ENCODE results near the gene CDIP1. TPM values are rescaled to one million over a fixed set of nuclear protein-coding genes. Genes with fewer than 3 reads are reported as not detected.

Gene CDIP1
- total RNA-seq, 1 experiment from 2014 or later = 28.6 TPM

- Histone ChIP-seq H3K27ac (no peak overlapping the region), H3K36me3 (no peaks in the 10 kb centered on the region), H3K9me3 (replicated peaks) (no peaks in the 10 kb centered on the region), H3K27me3 (no peaks in the 10 kb centered on the region), H3K4me3 (no peak overlapping the region), H3K4me1 (no peaks in the 10 kb centered on the region)
- DNase-seq = no peak
Measured at GRCh38 chr16:4496305-4496704, 42.3 kb downstream of the CDIP1 start.

GRCh38 chr16:4495766-4496165 is 42.8 kb downstream of the CDIP1 start:
- no peaks in the 10 kb centered on the region for H3K27me3 ChIP-seq
- no peaks in the 10 kb centered on the region for H3K4me1 ChIP-seq
- no peak overlapping the region for H3K27ac ChIP-seq

GRCh38 chr16:4494746-4495490 is 43.7 kb downstream of the CDIP1 start:
- Histone ChIP-seq H3K4me3 (no peak overlapping the region), H3K27me3 (no peaks in the 10 kb centered on the region), H3K36me3 (no peaks in the 10 kb centered on the region), H3K9me3 (replicated peaks) (no peaks in the 10 kb centered on the region), H3K27ac (no peak overlapping the region), H3K4me1 (no peaks in the 10 kb centered on the region)
- DNase-seq = no peak

More at GRCh38 chr16:4495766-4496165, 42.8 kb downstream of the CDIP1 start:
- Histone ChIP-seq H3K4me3 (no peak overlapping the region), H3K9me3 (replicated peaks) (no peaks in the 10 kb centered on the region), H3K36me3 (no peaks in the 10 kb centered on the region)
- no peak for DNase-seq

- Histone ChIP-seq H3K27ac (no peak overlapping the region), H3K36me3 (no peaks in the 10 kb centered on the region), H3K4me3 (no peak overlapping the region), H3K9me3 (replicated peaks) (no peaks in the 10 kb centered on the region), H3K27me3 (no peaks in the 10 kb centered on the region), H3K4me1 (no peaks in the 10 kb centered on the region)
- DNase-seq = no peak
Measured at GRCh38 chr16:4491898-4492297, 46.7 kb downstream of the CDIP1 start.

GRCh38 chr16:4489030-4489429 is 49.5 kb downstream of the CDIP1 start:
- Histone ChIP-seq H3K4me1 (no peaks in the 10 kb centered on the region), H3K36me3 (no peaks in the 10 kb centered on the region), H3K27ac (no peak overlapping the region), H3K27me3 (no peaks in the 10 kb centered on the region), H3K4me3 (no peak overlapping the region), H3K9me3 (replicated peaks) (no peaks in the 10 kb centered on the region)
- no peak for DNase-seq

- Histone ChIP-seq H3K27ac (no peak overlapping the region), H3K36me3 (no peaks in the 10 kb centered on the region), H3K4me1 (no peaks in the 10 kb centered on the region), H3K9me3 (replicated peaks) (no peaks in the 10 kb centered on the region), H3K27me3 (no peaks in the 10 kb centered on the region), H3K4me3 (no peak overlapping the region)
- no peak for DNase-seq
Measured at GRCh38 chr16:4488499-4488967, 50.0 kb downstream of the CDIP1 start.

- Histone ChIP-seq H3K9me3 (replicated peaks) (no peaks in the 10 kb centered on the region), H3K4me1 (no peaks in the 10 kb centered on the region), H3K27me3 (no peaks in the 10 kb centered on the region), H3K36me3 (no peaks in the 10 kb centered on the region), H3K27ac (no peak overlapping the region), H3K4me3 (no peak overlapping the region)
- no peak for DNase-seq
Measured at GRCh38 chr16:4487955-4488498, 50.5 kb downstream of the CDIP1 start.

- Histone ChIP-seq H3K27ac (no peak overlapping the region), H3K36me3 (no peaks in the 10 kb centered on the region), H3K4me3 (no peak overlapping the region), H3K9me3 (replicated peaks) (no peaks in the 10 kb centered on the region), H3K4me1 (no peaks in the 10 kb centered on the region), H3K27me3 (no peaks in the 10 kb centered on the region)
- DNase-seq = no peak
Measured at GRCh38 chr16:4486126-4486893, 52.3 kb downstream of the CDIP1 start.

GRCh38 chr16:4481963-4482362 is 56.6 kb downstream of the CDIP1 start:
- Histone ChIP-seq H3K36me3 (no peaks in the 10 kb centered on the region), H3K27me3 (no peaks in the 10 kb centered on the region), H3K4me1 (no peaks in the 10 kb centered on the region), H3K27ac (no peak overlapping the region), H3K4me3 (no peak overlapping the region), H3K9me3 (replicated peaks) (no peaks in the 10 kb centered on the region)
- no peak for DNase-seq

GRCh38 chr16:4481526-4481925 is 57.0 kb downstream of the CDIP1 start:
- Histone ChIP-seq H3K4me1 (no peaks in the 10 kb centered on the region), H3K27ac (no peak overlapping the region), H3K36me3 (no peaks in the 10 kb centered on the region), H3K9me3 (replicated peaks) (no peaks in the 10 kb centered on the region), H3K27me3 (no peaks in the 10 kb centered on the region), H3K4me3 (no peak overlapping the region)
- no peak for DNase-seq

- H3K4me3 ChIP-seq = no peak overlapping the region
- no peaks in the 10 kb centered on the region; the same call in 1 of the 2 replicates for H3K4me1 ChIP-seq
- no peaks in the 10 kb centered on the region for H3K27me3 ChIP-seq
- no peaks in the 10 kb centered on the region for H3K9me3 ChIP-seq (replicated peaks)
- H3K27ac ChIP-seq = no peak overlapping the region
- DNase-seq = no peak
- H3K36me3 ChIP-seq = no peaks in the 10 kb centered on the region
Measured at GRCh38 chr16:4477966-4478365, 60.6 kb downstream of the CDIP1 start.

GRCh38 chr16:4475880-4476788 is 62.4 kb downstream of the CDIP1 start, which contains the start of gene HMOX2:
HMOX2 (plus strand) TSS chr16:4476398; CDS start chr16:4505525, 29,127 bp downstream.
- no peaks in the 10 kb centered on the region for H3K27me3 ChIP-seq
- no peak within 1 kb of the TSS for H3K27ac ChIP-seq
- H3K9me3 ChIP-seq (replicated peaks) = no peaks in the 10 kb centered on the region
- peak; percentile 87 to 93 for DNase-seq
- no peaks in the 10 kb centered on the region for H3K36me3 ChIP-seq
- H3K4me1 ChIP-seq = no peaks in the 10 kb centered on the region; the same call in 1 of the 2 replicates
- H3K4me3 ChIP-seq = peak within 1 kb of the TSS; percentile 73

GRCh38 chr16:4474192-4474961 is 64.2 kb downstream of the CDIP1 start, which contains the start of gene NMRAL1:
NMRAL1 (minus strand) TSS chr16:4474625; CDS start chr16:4474132, 493 bp downstream.
- Histone ChIP-seq H3K36me3 (no peaks in the 10 kb centered on the region), H3K27me3 (no peaks in the 10 kb centered on the region), H3K4me3 (no peak within 1 kb of the TSS), H3K9me3 (replicated peaks) (no peaks in the 10 kb centered on the region), H3K27ac (no peak within 1 kb of the TSS), H3K4me1 (no peaks in the 10 kb centered on the region; the same call in 1 of the 2 replicates)
- no peak for DNase-seq

Measured in SJCRH30 (cell line).